ENCODE data around the gene TAF1. TPM values are rescaled to one million over a fixed set of nuclear protein-coding genes. Genes with fewer than 3 reads are reported as not detected.

The TAF1 gene
- total and polyA plus RNA-seq, 2 of the 13 experiments (the other 11 are each of a cell fraction or from before 2014, with no cell fraction given) = 8.1 to 17.7 TPM

DNA sequence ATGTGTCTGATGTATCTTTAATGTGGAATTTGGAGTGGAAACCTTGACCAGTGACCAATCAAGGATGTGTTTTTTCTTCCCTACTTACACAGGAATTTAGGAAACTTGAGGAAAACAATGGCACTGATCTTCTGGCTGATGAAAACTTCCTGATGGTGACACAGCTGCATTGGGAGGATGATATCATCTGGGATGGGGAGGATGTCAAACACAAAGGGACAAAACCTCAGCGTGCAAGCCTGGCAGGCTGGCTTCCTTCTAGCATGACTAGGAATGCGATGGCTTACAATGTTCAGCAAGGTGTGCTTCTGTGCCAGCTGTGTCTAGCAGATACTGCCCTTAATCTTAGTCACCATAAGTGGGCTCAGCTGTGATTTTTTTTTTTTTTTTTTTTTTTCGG is 12.6 kb downstream of the TAF1 start:
- no peaks in the 10 kb centered on the region for H4K20me1 ChIP-seq (ENCODE audit: insufficient read depth, low read length)
- in situ Hi-C loops (cut with HindIII; ENCODE audit: extremely low pct_ligation_motif_present, low pct_unique_long_range_greater_than_20kb) (no loop called here), intact Hi-C loops (cut with micrococcal nuclease; ENCODE audit: unreplicated experiment) (no loop called here)
- peaks cover 6 to 54% of the 10 kb centered on the region in 2 experiments; a peak in 4 of 5 replicates for H3K36me3 ChIP-seq (replicated peaks in 1 of 2; ENCODE audit: control insufficient read depth in 1 of 2, insufficient read depth in 2 of 2, low read length in 2 of 2)
- H3K79me2 ChIP-seq (ENCODE audit: insufficient read depth, low read length) = no peaks in the 10 kb centered on the region
- ATAC-seq (no peak), FAIRE-seq (no peak), DNase-seq (ENCODE audit: low spot score) (no peak)
- no peak overlapping the region for H3K9ac ChIP-seq (ENCODE audit: insufficient read depth, low read depth, low read length)
- no peak overlapping the region for H3K27ac ChIP-seq (ENCODE audit: extremely low read length, insufficient read depth, low read length)
- H3K4me1 ChIP-seq (ENCODE audit: insufficient read depth, low read length) = no peaks in the 10 kb centered on the region
- H3K4me2 ChIP-seq (ENCODE audit: low read depth, low read length) = no peak overlapping the region
- H3K9me3 ChIP-seq (ENCODE audit: low read length) = no peaks in the 10 kb centered on the region
- ChIA-PET POLR2A (interaction anchor here (0.6 kb wide), 1 partner anchor 157 kb away, joined by 3 read pairs; no protein-coding TSS in a partner anchor), CTCF (ENCODE audit: low intra/inter-chr PET ratio, low total read pairs) (no interaction called here)
- BruUV-seq (replicated peaks) = no TSS peak
- no peak overlapping the region for H3K4me3 ChIP-seq (replicated peaks in 1 of 3; ENCODE audit: insufficient read depth in 1 of 3, low read depth in 2 of 3, low read length in 3 of 3)
- no peaks in the 10 kb centered on the region for H3K27me3 ChIP-seq (ENCODE audit: control insufficient read depth in 1 of 2, insufficient read depth in 2 of 2, low read length in 2 of 2)
- H2AFZ ChIP-seq (ENCODE audit: low read length) = no peak overlapping the region
- WGBS (ENCODE audit: low lambda C conversion rate) = 100% methylated on average over 3 of the region's 3 CpGs
- TF ChIP-seq, protein P1, sequence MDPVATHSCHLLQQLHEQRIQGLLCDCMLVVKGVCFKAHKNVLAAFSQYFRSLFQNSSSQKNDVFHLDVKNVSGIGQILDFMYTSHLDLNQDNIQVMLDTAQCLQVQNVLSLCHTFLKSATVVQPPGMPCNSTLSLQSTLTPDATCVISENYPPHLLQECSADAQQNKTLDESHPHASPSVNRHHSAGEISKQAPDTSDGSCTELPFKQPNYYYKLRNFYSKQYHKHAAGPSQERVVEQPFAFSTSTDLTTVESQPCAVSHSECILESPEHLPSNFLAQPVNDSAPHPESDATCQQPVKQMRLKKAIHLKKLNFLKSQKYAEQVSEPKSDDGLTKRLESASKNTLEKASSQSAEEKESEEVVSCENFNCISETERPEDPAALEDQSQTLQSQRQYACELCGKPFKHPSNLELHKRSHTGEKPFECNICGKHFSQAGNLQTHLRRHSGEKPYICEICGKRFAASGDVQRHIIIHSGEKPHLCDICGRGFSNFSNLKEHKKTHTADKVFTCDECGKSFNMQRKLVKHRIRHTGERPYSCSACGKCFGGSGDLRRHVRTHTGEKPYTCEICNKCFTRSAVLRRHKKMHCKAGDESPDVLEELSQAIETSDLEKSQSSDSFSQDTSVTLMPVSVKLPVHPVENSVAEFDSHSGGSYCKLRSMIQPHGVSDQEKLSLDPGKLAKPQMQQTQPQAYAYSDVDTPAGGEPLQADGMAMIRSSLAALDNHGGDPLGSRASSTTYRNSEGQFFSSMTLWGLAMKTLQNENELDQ (CRISPR knock-in tag; IDR thresholded peaks at IDR 0.05; ENCODE audit: borderline replicate concordance) = no peak
- TF ChIP-seq ZBTB7B (CRISPR knock-in tag; IDR thresholded peaks at IDR 0.05) (no peak), ZFP1 (CRISPR knock-in tag; IDR thresholded peaks at IDR 0.05) (no peak), REL (CRISPR knock-in tag; conservative IDR thresholded peaks at IDR 0.05) (no peak), SPEN (CRISPR knock-in tag; IDR thresholded peaks at IDR 0.05; ENCODE audit: low read depth) (no peak), ZNF543 (CRISPR knock-in tag; IDR thresholded peaks at IDR 0.05) (no peak), SALL2 (CRISPR knock-in tag; IDR thresholded peaks at IDR 0.05) (no peak), MYC (CRISPR knock-in tag; IDR thresholded peaks at IDR 0.05; ENCODE audit: borderline replicate concordance) (no peak), TOPORS (CRISPR knock-in tag; IDR thresholded peaks at IDR 0.05) (no peak), ZNF761 (CRISPR knock-in tag; conservative IDR thresholded peaks at IDR 0.05) (no peak), ZNF383 (CRISPR knock-in tag; IDR thresholded peaks at IDR 0.05; ENCODE audit: borderline replicate concordance) (no peak), ZNF441 (CRISPR knock-in tag; IDR thresholded peaks at IDR 0.05; ENCODE audit: borderline replicate concordance) (no peak), ZNF234 (CRISPR knock-in tag; conservative IDR thresholded peaks at IDR 0.05) (no peak)
- TF ChIP-seq, protein P2, sequence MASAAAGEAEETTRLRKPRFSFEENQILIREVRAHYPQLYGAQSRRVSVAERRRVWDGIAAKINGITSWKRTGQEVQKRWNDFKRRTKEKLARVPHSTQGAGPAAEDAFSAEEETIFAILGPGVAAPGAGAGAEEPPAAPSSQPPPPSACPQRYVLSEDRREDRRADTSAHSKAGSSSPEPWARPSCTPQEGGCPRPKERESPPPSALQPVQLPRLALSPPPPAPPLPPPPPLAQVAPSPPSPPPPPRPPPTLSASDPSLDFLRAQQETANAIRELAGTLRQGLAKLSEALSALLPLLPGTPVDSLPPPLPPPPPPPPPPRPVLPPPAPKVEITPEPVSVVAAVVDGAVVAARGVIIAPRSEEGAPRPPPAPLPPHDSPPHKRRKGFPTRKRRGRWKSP (CRISPR knock-in tag; IDR thresholded peaks at IDR 0.05) = no peak
- TF ChIP-seq, protein P3, sequence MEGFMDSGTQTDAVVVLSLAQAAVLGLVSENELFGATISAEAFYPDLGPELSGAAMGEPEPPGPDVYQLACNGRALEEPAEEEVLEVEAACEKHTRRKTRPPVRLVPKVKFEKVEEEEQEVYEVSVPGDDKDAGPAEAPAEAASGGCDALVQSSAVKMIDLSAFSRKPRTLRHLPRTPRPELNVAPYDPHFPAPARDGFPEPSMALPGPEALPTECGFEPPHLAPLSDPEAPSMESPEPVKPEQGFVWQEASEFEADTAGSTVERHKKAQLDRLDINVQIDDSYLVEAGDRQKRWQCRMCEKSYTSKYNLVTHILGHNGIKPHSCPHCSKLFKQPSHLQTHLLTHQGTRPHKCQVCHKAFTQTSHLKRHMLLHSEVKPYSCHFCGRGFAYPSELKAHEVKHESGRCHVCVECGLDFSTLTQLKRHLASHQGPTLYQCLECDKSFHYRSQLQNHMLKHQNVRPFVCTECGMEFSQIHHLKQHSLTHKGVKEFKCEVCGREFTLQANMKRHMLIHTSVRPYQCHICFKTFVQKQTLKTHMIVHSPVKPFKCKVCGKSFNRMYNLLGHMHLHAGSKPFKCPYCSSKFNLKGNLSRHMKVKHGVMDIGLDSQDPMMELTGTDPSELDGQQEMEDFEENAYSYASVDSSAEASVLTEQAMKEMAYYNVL (CRISPR knock-in tag; IDR thresholded peaks at IDR 0.05; ENCODE audit: borderline replicate concordance) = no peak
- TF ChIP-seq, protein P4, sequence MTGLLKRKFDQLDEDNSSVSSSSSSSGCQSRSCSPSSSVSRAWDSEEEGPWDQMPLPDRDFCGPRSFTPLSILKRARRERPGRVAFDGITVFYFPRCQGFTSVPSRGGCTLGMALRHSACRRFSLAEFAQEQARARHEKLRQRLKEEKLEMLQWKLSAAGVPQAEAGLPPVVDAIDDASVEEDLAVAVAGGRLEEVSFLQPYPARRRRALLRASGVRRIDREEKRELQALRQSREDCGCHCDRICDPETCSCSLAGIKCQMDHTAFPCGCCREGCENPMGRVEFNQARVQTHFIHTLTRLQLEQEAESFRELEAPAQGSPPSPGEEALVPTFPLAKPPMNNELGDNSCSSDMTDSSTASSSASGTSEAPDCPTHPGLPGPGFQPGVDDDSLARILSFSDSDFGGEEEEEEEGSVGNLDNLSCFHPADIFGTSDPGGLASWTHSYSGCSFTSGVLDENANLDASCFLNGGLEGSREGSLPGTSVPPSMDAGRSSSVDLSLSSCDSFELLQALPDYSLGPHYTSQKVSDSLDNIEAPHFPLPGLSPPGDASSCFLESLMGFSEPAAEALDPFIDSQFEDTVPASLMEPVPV (CRISPR knock-in tag; IDR thresholded peaks at IDR 0.05) = no peak
- TF ChIP-seq, protein P5, sequence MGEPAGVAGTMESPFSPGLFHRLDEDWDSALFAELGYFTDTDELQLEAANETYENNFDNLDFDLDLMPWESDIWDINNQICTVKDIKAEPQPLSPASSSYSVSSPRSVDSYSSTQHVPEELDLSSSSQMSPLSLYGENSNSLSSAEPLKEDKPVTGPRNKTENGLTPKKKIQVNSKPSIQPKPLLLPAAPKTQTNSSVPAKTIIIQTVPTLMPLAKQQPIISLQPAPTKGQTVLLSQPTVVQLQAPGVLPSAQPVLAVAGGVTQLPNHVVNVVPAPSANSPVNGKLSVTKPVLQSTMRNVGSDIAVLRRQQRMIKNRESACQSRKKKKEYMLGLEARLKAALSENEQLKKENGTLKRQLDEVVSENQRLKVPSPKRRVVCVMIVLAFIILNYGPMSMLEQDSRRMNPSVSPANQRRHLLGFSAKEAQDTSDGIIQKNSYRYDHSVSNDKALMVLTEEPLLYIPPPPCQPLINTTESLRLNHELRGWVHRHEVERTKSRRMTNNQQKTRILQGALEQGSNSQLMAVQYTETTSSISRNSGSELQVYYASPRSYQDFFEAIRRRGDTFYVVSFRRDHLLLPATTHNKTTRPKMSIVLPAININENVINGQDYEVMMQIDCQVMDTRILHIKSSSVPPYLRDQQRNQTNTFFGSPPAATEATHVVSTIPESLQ (CRISPR knock-in tag; conservative IDR thresholded peaks at IDR 0.05) = no peak

Data from HepG2 (cell line).